WTC11 (cell line): Measurements from ENCODE around the gene RHOBTB3. TPM values are rescaled to one million over a fixed set of nuclear protein-coding genes. Genes with fewer than 3 reads are reported as not detected.

ENCODE experiments used
- ATAC-seq: fragments of 200-7000 bp; cut with Tn5 transposase; 2 replicates; pipeline ENCODE4 v1.10.0; 2021; ENCODE audit warnings: mild to moderate bottlenecking, moderate library complexity
- CTCF ChIA-PET: fragments of 300-600 bp; sonication (Branson Sonifier 250); formaldehyde crosslinking; loops from one replicate; lab custom pipeline; 2021; ENCODE audit warnings: antibody characterized with exemption; lab: Charles Lee
- POLR2A ChIA-PET: fragments of 350-600 bp; sonication (Branson Sonifier 250); formaldehyde crosslinking; loops from one replicate; lab custom pipeline; 2021; ENCODE audit warnings: antibody characterized with exemption; lab: Charles Lee
- DNase-seq: peaks from one replicate; pipeline ENCODE4 v3.0.0; 2021; ENCODE audit warnings: low spot score
- H3K27ac Mint-ChIP-seq: 2 replicates; pipeline ENCODE4 v1.8.0; 2021; ENCODE audit warnings: mixed read lengths
- H3K27me3 Mint-ChIP-seq: 2 replicates; pipeline ENCODE4 v1.8.0; 2021; ENCODE audit warnings: low read depth, mild to moderate bottlenecking, moderate library complexity, mixed read lengths
- H3K36me3 Mint-ChIP-seq: 2 replicates; pipeline ENCODE4 v1.8.0; 2021; ENCODE audit warnings: mixed read lengths
- H3K4me1 Mint-ChIP-seq: 2 replicates; pipeline ENCODE4 v1.8.0; 2022; ENCODE audit warnings: mixed read lengths
- H3K4me3 Mint-ChIP-seq: 2 replicates; pipeline ENCODE4 v1.8.0; 2021; ENCODE audit warnings: mild to moderate bottlenecking, moderate library complexity, mixed read lengths
- H3K9me3 Mint-ChIP-seq: 2 replicates; pipeline ENCODE4 v1.8.0; 2021; ENCODE audit warnings: mixed read lengths
- CREB1 ChIP-seq: sonication (generic); formaldehyde crosslinking; IDR thresholded peaks from 2 replicates; pipeline ENCODE4 v1.8.0; 2023; ENCODE audit warnings: mild to moderate bottlenecking, missing genetic modification reagents
- ESRRA ChIP-seq: sonication (generic); formaldehyde crosslinking; IDR thresholded peaks from 2 replicates; pipeline ENCODE4 v1.8.1; 2022; ENCODE audit warnings: mild to moderate bottlenecking, missing genetic modification reagents, borderline replicate concordance
- MYBL2 ChIP-seq: sonication (generic); formaldehyde crosslinking; IDR thresholded peaks from 2 replicates; pipeline ENCODE4 v1.8.1; 2023; ENCODE audit warnings: mild to moderate bottlenecking, moderate library complexity, missing genetic modification reagents
- NFATC4 ChIP-seq: fragments of 250-450 bp; sonication (Bioruptor Pico); IDR thresholded peaks from 2 replicates; pipeline ENCODE4 v1.9.0; 2021; ENCODE audit warnings: mild to moderate bottlenecking
- ZNF138 ChIP-seq: sonication (generic); formaldehyde crosslinking; conservative IDR thresholded peaks from 2 replicates; pipeline ENCODE4 v1.8.1; 2022; ENCODE audit warnings: mild to moderate bottlenecking, moderate library complexity, missing genetic modification reagents
- ZNF232 ChIP-seq: sonication (generic); formaldehyde crosslinking; IDR thresholded peaks from 2 replicates; pipeline ENCODE4 v1.8.0; 2022; ENCODE audit warnings: mild to moderate bottlenecking, missing genetic modification reagents
- ZNF317 ChIP-seq: sonication (generic); formaldehyde crosslinking; IDR thresholded peaks from 2 replicates; pipeline ENCODE4 v1.8.1; 2023; ENCODE audit warnings: low read depth, mild to moderate bottlenecking, moderate library complexity, missing genetic modification reagents, borderline replicate concordance
- total RNA-seq: library from RNA; stranded (reverse); gene quantifications from 3 replicates; pipeline ENCODE4 v1.2.3, GENCODE V29; 2021
- TF ChIP-seq, protein P1 (sequence below): sonication (generic); formaldehyde crosslinking; IDR thresholded peaks from 2 replicates; pipeline ENCODE4 v1.8.1; 2023; ENCODE audit warnings: mild to moderate bottlenecking, missing genetic modification reagents, borderline replicate concordance
- TF ChIP-seq, protein P2 (sequence below): sonication (generic); formaldehyde crosslinking; IDR thresholded peaks from 2 replicates; pipeline ENCODE4 v1.8.1; 2023; ENCODE audit warnings: mild to moderate bottlenecking, missing genetic modification reagents
- TF ChIP-seq, protein P3 (sequence below): sonication (generic); formaldehyde crosslinking; IDR thresholded peaks from 2 replicates; pipeline ENCODE4 v1.8.1; 2023; ENCODE audit warnings: mild to moderate bottlenecking, missing genetic modification reagents, moderate library complexity
- TF ChIP-seq, protein P4 (sequence below): fragments of 250-450 bp; sonication (Bioruptor Pico); conservative IDR thresholded peaks from 2 replicates; pipeline ENCODE4 v1.9.0; 2021; ENCODE audit warnings: mild to moderate bottlenecking
- TF ChIP-seq, protein P5 (sequence below): fragments of 250-450 bp; sonication (Bioruptor Pico); IDR thresholded peaks from 2 replicates; pipeline ENCODE4 v1.9.0; 2021; ENCODE audit warnings: mild to moderate bottlenecking
- TF ChIP-seq, protein P6 (sequence below): sonication (generic); formaldehyde crosslinking; IDR thresholded peaks from 2 replicates; pipeline ENCODE4 v1.8.0; 2022; ENCODE audit warnings: mild to moderate bottlenecking, missing genetic modification reagents

Gene RHOBTB3
- total RNA-seq, 1 experiment from 2014 or later: 13.8 TPM

DNA sequence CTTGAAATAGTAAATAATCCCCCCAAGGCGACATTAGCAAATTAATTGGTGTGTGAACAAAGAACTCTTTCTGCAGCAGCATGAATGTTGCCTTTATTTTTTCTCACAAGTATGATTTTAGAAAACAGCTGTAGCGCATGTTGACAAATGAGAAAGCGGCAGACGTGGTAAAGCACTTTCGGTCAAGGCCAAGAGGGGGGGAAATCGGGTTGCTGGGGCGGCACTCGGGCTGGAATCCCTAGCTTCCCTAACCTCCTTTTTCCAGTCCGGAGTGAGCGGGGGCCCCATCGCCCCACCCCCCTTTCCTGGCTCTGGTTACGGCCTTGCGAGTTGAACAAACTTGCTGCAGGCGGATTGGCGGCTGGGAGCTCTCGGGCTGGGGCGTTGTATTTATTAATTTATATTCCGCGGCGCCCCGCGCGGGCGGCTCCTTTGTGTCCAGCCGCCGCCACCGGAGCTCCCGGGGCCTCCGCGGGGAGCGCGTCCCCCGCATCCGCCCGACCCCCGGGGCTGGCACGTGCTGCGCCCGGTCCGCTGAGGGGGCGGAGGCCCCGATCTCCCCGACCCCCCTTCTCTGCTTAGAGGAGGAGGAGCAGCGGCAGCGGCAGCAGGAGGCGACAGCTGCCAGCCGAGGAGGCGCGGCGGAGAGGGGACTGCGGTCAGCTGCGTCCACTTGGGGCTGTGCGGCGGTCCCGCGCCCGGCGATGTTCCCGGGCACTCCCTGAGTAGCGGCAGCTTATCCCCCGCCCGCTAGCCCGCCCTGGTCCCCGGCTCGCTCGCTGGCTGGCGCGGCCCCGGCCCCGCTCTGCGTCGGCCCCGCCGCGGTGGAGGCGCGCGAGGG lies at the start of gene RHOBTB3 (continued):
- TF ChIP-seq, protein P1, sequence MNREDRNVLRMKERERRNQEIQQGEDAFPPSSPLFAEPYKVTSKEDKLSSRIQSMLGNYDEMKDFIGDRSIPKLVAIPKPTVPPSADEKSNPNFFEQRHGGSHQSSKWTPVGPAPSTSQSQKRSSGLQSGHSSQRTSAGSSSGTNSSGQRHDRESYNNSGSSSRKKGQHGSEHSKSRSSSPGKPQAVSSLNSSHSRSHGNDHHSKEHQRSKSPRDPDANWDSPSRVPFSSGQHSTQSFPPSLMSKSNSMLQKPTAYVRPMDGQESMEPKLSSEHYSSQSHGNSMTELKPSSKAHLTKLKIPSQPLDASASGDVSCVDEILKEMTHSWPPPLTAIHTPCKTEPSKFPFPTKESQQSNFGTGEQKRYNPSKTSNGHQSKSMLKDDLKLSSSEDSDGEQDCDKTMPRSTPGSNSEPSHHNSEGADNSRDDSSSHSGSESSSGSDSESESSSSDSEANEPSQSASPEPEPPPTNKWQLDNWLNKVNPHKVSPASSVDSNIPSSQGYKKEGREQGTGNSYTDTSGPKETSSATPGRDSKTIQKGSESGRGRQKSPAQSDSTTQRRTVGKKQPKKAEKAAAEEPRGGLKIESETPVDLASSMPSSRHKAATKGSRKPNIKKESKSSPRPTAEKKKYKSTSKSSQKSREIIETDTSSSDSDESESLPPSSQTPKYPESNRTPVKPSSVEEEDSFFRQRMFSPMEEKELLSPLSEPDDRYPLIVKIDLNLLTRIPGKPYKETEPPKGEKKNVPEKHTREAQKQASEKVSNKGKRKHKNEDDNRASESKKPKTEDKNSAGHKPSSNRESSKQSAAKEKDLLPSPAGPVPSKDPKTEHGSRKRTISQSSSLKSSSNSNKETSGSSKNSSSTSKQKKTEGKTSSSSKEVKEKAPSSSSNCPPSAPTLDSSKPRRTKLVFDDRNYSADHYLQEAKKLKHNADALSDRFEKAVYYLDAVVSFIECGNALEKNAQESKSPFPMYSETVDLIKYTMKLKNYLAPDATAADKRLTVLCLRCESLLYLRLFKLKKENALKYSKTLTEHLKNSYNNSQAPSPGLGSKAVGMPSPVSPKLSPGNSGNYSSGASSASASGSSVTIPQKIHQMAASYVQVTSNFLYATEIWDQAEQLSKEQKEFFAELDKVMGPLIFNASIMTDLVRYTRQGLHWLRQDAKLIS (CRISPR knock-in tag): no peak
- TF ChIP-seq ESRRA (CRISPR knock-in tag) (0 out of 2 replicates have a peak, but pooled peaks have one; percentile 57), ZNF232 (CRISPR knock-in tag) (0 out of 2 replicates have a peak, but pooled peaks have one; percentile 27)
- TF ChIP-seq, all 79 proteins: peak for 9

DNA sequence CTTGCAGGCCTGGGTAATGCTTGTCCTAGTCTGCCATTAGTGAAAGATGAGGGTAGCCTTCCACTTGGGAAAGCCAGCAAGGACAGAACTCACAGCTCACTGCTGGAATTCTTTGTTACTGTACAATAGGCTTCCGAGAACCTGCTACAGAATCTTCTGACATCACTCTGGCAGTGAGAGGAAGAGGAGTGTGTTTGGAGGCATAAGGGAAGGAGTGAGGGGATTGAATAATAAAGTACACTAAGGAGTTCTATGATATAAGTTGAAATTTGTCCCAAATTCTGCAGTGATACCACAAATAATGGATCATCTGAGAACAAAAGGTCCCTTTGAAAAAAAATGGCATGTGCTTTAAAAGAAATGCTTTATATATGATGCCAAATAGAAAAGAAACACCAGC lies 48.2 kb upstream of the RHOBTB3 start, which contains the start of gene SPATA9:
Gene SPATA9 (minus strand): TSS at position 101 of the 400 bp plus-strand sequence. CDS start 137 bp downstream, outside the sequence.
- no peak within 1 kb of the TSS for H3K4me3 Mint-ChIP-seq
- no peak within 1 kb of the TSS for H3K27ac Mint-ChIP-seq
- DNase-seq: no peak
- ATAC-seq: no peak
- TF ChIP-seq NFATC4 (CRISPR knock-in tag) (no peak), MYBL2 (CRISPR knock-in tag) (no peak), ZNF317 (no peak), CREB1 (CRISPR knock-in tag) (no peak), ZNF138 (CRISPR knock-in tag) (no peak)
- TF ChIP-seq, protein P2, sequence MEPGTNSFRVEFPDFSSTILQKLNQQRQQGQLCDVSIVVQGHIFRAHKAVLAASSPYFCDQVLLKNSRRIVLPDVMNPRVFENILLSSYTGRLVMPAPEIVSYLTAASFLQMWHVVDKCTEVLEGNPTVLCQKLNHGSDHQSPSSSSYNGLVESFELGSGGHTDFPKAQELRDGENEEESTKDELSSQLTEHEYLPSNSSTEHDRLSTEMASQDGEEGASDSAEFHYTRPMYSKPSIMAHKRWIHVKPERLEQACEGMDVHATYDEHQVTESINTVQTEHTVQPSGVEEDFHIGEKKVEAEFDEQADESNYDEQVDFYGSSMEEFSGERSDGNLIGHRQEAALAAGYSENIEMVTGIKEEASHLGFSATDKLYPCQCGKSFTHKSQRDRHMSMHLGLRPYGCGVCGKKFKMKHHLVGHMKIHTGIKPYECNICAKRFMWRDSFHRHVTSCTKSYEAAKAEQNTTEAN (CRISPR knock-in tag): no peak
- TF ChIP-seq, protein P3, sequence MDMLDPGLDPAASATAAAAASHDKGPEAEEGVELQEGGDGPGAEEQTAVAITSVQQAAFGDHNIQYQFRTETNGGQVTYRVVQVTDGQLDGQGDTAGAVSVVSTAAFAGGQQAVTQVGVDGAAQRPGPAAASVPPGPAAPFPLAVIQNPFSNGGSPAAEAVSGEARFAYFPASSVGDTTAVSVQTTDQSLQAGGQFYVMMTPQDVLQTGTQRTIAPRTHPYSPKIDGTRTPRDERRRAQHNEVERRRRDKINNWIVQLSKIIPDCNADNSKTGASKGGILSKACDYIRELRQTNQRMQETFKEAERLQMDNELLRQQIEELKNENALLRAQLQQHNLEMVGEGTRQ (CRISPR knock-in tag): no peak
- TF ChIP-seq, protein P4, sequence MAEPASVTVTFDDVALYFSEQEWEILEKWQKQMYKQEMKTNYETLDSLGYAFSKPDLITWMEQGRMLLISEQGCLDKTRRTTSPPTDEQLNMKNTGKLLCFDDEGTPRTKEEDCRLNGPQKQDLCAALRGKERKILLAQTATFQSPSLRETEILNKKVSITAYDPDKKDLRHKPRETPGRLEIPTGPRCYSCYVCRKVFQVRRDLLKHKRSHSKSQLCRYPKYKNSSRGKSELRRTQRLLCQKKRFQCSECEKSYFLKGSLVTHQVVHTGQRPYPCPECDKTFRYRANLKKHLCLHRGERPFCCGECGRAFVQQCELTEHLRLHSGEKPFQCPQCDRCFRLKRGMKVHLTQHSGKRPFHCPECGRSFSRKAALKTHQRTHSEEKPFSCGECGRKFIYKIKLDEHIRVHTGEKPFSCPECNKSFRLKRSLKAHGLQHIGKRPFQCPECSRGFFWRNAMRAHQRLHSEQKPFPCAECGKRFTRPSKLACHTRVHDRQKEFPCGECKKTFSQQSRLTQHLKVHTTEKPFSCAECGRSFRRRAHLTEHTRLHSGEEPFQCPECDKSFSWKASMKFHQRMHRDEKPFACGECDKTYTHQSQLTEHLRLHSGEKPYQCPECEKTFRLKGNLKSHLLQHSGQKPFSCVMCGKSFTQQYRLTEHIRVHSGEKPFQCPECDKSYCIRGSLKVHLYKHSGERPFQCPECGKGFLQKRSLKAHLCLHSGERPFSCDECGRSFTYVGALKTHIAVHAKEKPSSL (CRISPR knock-in tag): no peak
- TF ChIP-seq, protein P5, sequence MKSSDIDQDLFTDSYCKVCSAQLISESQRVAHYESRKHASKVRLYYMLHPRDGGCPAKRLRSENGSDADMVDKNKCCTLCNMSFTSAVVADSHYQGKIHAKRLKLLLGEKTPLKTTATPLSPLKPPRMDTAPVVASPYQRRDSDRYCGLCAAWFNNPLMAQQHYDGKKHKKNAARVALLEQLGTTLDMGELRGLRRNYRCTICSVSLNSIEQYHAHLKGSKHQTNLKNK: no peak
- TF ChIP-seq, protein P6, sequence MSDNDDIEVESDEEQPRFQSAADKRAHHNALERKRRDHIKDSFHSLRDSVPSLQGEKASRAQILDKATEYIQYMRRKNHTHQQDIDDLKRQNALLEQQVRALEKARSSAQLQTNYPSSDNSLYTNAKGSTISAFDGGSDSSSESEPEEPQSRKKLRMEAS: no peak
- H3K9me3 Mint-ChIP-seq: no peaks in the 10 kb centered on the region
- no peaks in the 10 kb centered on the region for H3K36me3 Mint-ChIP-seq
- H3K4me1 Mint-ChIP-seq: peaks cover 13% of the 10 kb centered on the region
- ChIA-PET CTCF (no interaction called here), POLR2A (no interaction called here)
- no peaks in the 10 kb centered on the region for H3K27me3 Mint-ChIP-seq
